Astrocyte (in vitro differentiated cells and primary cell): Measurements from ENCODE around the gene CHCT1. TPM values are rescaled to one million over a fixed set of nuclear protein-coding genes. Genes with fewer than 3 reads are reported as not detected.

Experiments
- DNase-seq: peaks from one replicate; pipeline ENCODE4 v3.0.0-alpha.2; 2010; ENCODE audit warnings: low read depth
- FAIRE-seq: peaks from 2 replicates; lab custom pipeline; 2011; peaks lifted over from hg19 to GRCh38; lab: Jason Lieb, UNC
- H2AFZ ChIP-seq: 2 replicates; pipeline ENCODE4 v1.6.0; 2012; ENCODE audit warnings: low read depth, low read length, inconsistent platforms
- H3K27ac ChIP-seq: 2 replicates; pipeline ENCODE4 v1.5.1; 2011; ENCODE audit warnings: low read depth, low read length, inconsistent platforms
- H3K27me3 ChIP-seq: 2 replicates; pipeline ENCODE4 v1.6.0; 2011; ENCODE audit warnings: low read length, inconsistent platforms; ENCODE audit not compliant: insufficient read depth
- H3K36me3 ChIP-seq: 2 replicates; pipeline ENCODE4 v1.5.1; 2011; ENCODE audit warnings: low read length, inconsistent platforms; ENCODE audit not compliant: insufficient read depth
- H3K4me1 ChIP-seq: 2 replicates; pipeline ENCODE4 v1.5.1; 2011; ENCODE audit warnings: low read length, inconsistent platforms; ENCODE audit not compliant: insufficient read depth
- H3K4me2 ChIP-seq: 2 replicates; pipeline ENCODE4 v1.6.0; 2012; ENCODE audit warnings: low read length, inconsistent platforms
- H3K4me3 ChIP-seq: 2 replicates; pipeline ENCODE4 v1.5.1; 2011; ENCODE audit warnings: low read depth, mild to moderate bottlenecking, low read length, inconsistent platforms; ENCODE audit not compliant: insufficient read depth
- H3K79me2 ChIP-seq: 2 replicates; pipeline ENCODE4 v1.6.0; 2012; ENCODE audit warnings: mild to moderate bottlenecking, low read length, inconsistent platforms; ENCODE audit not compliant: insufficient read depth
- H3K9ac ChIP-seq: 2 replicates; pipeline ENCODE4 v1.6.0; 2012; ENCODE audit warnings: mild to moderate bottlenecking, low read length, inconsistent platforms
- H3K9me3 ChIP-seq: 2 replicates; pipeline ENCODE4 v1.5.1; 2012; ENCODE audit warnings: low read depth, mild to moderate bottlenecking, low read length, inconsistent platforms; ENCODE audit not compliant: insufficient read depth
- H4K20me1 ChIP-seq: 2 replicates; pipeline ENCODE4 v1.6.0; 2012; ENCODE audit warnings: low read length, inconsistent platforms; ENCODE audit not compliant: insufficient read depth
- H3K27ac Mint-ChIP-seq: one replicate; pipeline ENCODE4 v1.8.0; 2021; ENCODE audit warnings: mild to moderate bottlenecking, mixed read lengths; ENCODE audit not compliant: unreplicated experiment
- H3K27me3 Mint-ChIP-seq: one replicate; pipeline ENCODE4 v1.8.0; 2021; ENCODE audit warnings: low read depth, mixed read lengths; ENCODE audit not compliant: unreplicated experiment
- H3K36me3 Mint-ChIP-seq: one replicate; pipeline ENCODE4 v1.8.0; 2021; ENCODE audit warnings: low read depth, mixed read lengths; ENCODE audit not compliant: unreplicated experiment
- H3K4me1 Mint-ChIP-seq: one replicate; pipeline ENCODE4 v1.8.0; 2021; ENCODE audit warnings: low read depth, mixed read lengths; ENCODE audit not compliant: unreplicated experiment
- H3K4me3 Mint-ChIP-seq: one replicate; pipeline ENCODE4 v1.8.0; 2021; ENCODE audit warnings: mild to moderate bottlenecking, moderate library complexity, mixed read lengths; ENCODE audit not compliant: unreplicated experiment
- H3K9me3 Mint-ChIP-seq: one replicate; pipeline ENCODE4 v1.8.0; 2021; ENCODE audit warnings: mild to moderate bottlenecking, mixed read lengths; ENCODE audit not compliant: unreplicated experiment
- CTCF ChIP-seq: IDR thresholded peaks from 2 replicates; pipeline ENCODE4 v1.5.1; 2011; ENCODE audit warnings: low read depth, mild to moderate bottlenecking, inconsistent platforms, low read length, moderate library complexity; ENCODE audit not compliant: insufficient read depth
- EZH2 ChIP-seq: IDR thresholded peaks from 2 replicates; pipeline ENCODE4 v1.6.1; 2012; ENCODE audit warnings: mild to moderate bottlenecking, low read length, inconsistent platforms; ENCODE audit not compliant: insufficient read depth
- total RNA-seq: library from RNA; stranded (reverse); gene quantifications from 2 replicates; pipeline ENCODE4 v1.2.1, GENCODE V29; 2021

The CHCT1 gene
- total RNA-seq, 1 donor from 2014 or later = not detected

- Mint-ChIP-seq H3K36me3 (no peaks in the 10 kb centered on the region), H3K27ac (no peak overlapping the region), H3K4me3 (no peak overlapping the region), H3K4me1 (peaks cover 13% of the 10 kb centered on the region), H3K27me3 (no peaks in the 10 kb centered on the region), H3K9me3 (peaks cover 2% of the 10 kb centered on the region)
- H3K9ac ChIP-seq = no peak overlapping the region
- peaks cover 8% of the 10 kb centered on the region for H3K4me1 ChIP-seq
- no peaks in the 10 kb centered on the region for H3K27me3 ChIP-seq
- TF ChIP-seq CTCF (no peak), EZH2 (no peak)
- H3K79me2 ChIP-seq = no peaks in the 10 kb centered on the region
- H2AFZ ChIP-seq = no peak overlapping the region
- H3K27ac ChIP-seq = no peak overlapping the region
- H3K4me3 ChIP-seq = no peak overlapping the region
- no peaks in the 10 kb centered on the region for H4K20me1 ChIP-seq
- DNase-seq = no peak
- no peaks in the 10 kb centered on the region for H3K9me3 ChIP-seq
- no peak overlapping the region for H3K4me2 ChIP-seq
- peaks cover 18% of the 10 kb centered on the region for H3K36me3 ChIP-seq
- FAIRE-seq = no peak
These were observed 22.9 kb downstream of the CHCT1 start for GRCh38 chr17:60445144-60445543.

GRCh38 chr17:60447375-60447774 is 25.1 kb downstream of the CHCT1 start:
- Mint-ChIP-seq H3K4me3 (no peak overlapping the region), H3K27me3 (no peaks in the 10 kb centered on the region), H3K27ac (no peak overlapping the region), H3K36me3 (no peaks in the 10 kb centered on the region), H3K9me3 (no peaks in the 10 kb centered on the region), H3K4me1 (peaks cover 10% of the 10 kb centered on the region)
- Histone ChIP-seq H3K79me2 (no peaks in the 10 kb centered on the region), H3K9me3 (no peaks in the 10 kb centered on the region), H3K4me1 (peaks cover 6% of the 10 kb centered on the region), H2AFZ (no peak overlapping the region), H3K9ac (no peak overlapping the region), H3K4me2 (no peak overlapping the region), H4K20me1 (no peaks in the 10 kb centered on the region), H3K27ac (no peak overlapping the region), H3K27me3 (no peaks in the 10 kb centered on the region), H3K4me3 (no peak overlapping the region), H3K36me3 (peaks cover 23% of the 10 kb centered on the region)
- FAIRE-seq (no peak), DNase-seq (no peak)
- TF ChIP-seq EZH2 (no peak), CTCF (no peak)

GRCh38 chr17:60451071-60451470 is 28.8 kb downstream of the CHCT1 start:
- H3K36me3 ChIP-seq = peaks cover 33% of the 10 kb centered on the region
- no peaks in the 10 kb centered on the region for H4K20me1 ChIP-seq
- no peak overlapping the region for H2AFZ ChIP-seq
- no peak for TF ChIP-seq EZH2
- TF ChIP-seq CTCF = no peak
- Mint-ChIP-seq H3K27me3 (no peaks in the 10 kb centered on the region), H3K27ac (no peak overlapping the region), H3K4me1 (no peaks in the 10 kb centered on the region), H3K36me3 (peaks cover 2% of the 10 kb centered on the region), H3K9me3 (no peaks in the 10 kb centered on the region), H3K4me3 (no peak overlapping the region)
- no peaks in the 10 kb centered on the region for H3K4me1 ChIP-seq
- no peak overlapping the region for H3K9ac ChIP-seq
- H3K27me3 ChIP-seq = no peaks in the 10 kb centered on the region
- H3K4me2 ChIP-seq = no peak overlapping the region
- no peak overlapping the region for H3K27ac ChIP-seq
- H3K4me3 ChIP-seq = no peak overlapping the region
- H3K9me3 ChIP-seq = no peaks in the 10 kb centered on the region
- no peaks in the 10 kb centered on the region for H3K79me2 ChIP-seq
- no peak for FAIRE-seq
- no peak for DNase-seq
